Stimulated activated CD4-positive, alpha-beta T cell treated with anti-CD3 and anti-CD28 coated beads, Interleukin-1b, Interleukin-23, amount 100 ng/mL, for 24 hours (primary cell): ENCODE results near the gene AKAP13.

ENCODE experiments used
- DNase-seq, 4 experiments: peaks; one replicate each; pipeline ENCODE4 v3.0.0-alpha.2; 2020; ENCODE audit warnings: low read depth in 4 of 4, low spot score in 1 of 4

The AKAP13 gene

DNA sequence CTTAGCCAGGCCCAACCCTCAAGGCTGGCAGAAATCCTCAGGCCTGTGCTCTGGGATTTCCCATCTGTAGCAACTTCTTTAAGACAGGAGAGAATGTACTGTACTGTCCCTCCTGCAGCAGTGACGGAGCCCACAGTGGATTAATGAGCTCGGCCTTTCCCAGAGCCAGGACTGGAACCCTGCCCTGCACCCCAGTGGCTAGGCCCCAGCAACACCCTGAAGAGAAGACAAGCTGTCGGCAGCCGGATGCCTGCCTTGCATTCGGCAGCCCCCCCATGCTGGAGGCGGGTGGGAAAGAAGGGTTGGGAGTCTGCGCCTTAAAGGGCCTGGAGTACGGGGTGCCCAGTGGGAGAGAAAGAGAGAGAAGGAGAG is 382.3 kb downstream of the AKAP13 start:
- no peak for DNase-seq

DNA sequence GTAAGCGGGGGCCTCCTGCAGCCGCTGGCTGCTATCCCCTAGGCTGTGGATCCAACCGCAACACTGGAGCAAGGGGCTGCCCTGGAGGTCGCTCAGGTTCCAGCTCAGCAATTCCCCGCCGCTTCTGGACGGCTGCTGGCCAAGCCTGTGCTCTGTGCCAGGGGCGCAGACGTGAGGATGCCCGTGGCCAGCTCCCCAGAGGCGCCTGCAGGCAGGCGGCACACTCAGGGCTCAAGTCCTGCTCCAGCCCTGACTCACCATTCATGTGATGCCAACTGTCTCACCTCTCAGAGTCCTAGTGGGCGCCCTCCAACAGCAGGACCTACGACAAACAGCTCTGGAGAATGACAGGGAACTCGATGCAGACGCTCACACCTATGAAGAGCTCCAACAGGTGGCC is 382.8 kb downstream of the AKAP13 start:
- DNase-seq, result no peak

DNA sequence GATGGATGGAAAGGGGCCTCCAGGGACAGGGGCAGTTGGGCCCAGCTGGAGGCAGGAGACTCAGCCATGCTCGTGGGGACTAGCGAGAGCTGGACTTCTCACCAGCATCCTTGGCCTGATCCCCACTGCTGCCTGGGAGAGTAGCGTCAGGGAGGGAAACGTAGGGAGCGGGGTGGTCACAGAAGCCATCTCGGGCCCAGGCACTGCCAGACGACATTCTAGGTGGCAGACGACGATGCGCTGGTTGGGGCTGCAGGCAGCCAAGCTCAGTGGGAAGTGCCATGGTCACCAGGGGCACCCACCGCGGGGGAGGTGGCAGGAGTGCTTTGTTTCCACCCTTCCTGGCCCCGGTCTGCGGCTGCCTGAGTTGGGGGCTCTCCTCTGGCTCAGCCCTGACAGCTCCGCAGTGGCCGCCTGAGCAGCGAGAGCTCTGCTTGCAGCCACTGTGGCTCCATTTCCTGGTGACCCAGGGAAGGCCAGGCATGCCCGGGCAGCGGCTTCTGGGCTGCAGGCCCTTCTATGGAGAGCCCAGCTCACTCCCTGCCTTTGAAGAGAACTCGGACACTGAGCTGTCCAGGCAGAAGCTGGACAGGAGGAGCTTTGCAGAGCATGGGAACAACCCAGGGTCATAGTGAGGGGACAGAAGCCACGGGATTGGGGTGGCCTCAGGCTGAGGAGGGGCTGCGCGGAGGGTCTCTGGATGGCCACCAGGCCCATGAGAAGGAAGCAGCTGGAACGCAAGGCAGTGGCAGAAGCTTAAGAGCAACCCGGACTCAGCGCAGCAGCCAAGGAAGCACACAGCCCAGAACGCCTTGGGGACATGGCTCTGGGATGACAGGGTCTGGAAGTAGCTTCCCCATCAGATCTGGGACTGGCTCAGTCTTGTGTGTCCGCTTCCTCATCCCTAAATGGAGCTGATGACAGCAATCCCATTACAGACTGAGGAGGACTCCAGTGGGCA is 383.6 kb downstream of the AKAP13 start:
- DNase-seq, result no peak

DNA sequence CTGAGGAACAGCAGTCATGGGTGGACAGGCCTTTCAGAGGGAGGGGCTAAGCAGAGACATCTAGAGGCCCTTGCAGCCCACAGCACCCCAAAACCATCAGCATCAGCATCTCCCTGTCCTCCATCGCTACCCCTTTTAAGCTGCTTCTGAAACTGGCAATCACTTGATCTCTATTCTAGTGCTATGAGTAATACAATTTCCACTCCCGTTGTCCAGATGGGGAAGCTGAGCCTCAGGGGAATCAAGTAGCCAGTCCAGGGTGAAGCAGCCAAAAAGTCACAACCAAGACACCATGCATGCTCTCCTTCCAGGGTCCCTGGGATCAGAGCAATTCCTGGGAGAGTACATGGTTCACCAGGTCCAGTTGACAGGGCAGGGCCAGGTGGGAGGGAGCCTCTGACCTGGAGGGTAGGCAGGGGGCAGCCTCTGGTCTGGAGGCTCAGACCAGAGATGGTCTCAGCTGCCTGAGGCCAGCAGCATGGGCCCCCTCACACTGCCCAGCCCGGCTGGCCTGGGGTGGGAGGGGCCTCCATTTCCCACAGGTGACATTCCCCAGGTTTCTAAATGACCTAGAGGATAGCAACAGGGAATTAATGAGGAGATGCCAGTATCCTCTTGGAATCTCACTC is 384.4 kb downstream of the AKAP13 start:
- DNase-seq, result no peak

DNA sequence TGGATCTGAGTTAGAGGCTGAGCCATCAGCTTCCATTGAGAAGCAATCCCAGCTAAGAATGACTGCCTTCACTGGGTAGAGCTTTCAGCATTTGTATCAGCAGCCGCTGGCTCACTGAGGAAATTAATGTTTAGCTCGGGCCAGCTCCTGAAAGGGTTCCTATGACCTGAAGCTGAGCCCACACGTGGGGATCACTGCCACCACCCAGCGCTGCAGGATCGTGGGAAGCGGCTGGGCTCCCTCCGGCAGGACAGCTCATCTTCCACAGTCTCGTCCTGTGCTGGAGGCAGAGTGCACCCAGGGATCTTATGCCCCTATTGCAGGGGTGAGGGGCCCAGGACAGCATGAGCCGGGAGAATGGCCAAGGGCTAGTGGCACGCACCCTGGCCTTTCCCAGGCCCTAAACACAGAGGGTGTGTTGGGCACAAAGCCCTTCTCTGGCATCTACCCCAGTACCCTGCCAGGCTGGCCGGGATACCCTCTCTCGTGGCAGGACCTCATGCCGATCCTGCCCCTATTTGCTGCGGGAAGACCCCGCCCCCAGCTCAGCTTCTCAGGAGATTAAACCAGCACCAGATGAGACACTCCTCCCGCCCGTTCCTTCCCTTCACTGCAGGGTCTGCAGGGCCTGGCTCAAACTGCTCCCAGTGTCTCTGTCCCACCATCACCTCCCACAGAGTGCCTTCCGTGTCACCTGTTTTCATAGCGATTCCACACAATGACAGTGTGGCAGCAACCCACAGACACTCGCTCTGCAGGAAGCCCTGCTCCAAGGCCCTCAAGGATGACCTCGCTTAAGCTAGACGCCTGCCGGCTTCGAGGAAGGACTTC is 385.8 kb downstream of the AKAP13 start:
- DNase-seq, result no peak

DNA sequence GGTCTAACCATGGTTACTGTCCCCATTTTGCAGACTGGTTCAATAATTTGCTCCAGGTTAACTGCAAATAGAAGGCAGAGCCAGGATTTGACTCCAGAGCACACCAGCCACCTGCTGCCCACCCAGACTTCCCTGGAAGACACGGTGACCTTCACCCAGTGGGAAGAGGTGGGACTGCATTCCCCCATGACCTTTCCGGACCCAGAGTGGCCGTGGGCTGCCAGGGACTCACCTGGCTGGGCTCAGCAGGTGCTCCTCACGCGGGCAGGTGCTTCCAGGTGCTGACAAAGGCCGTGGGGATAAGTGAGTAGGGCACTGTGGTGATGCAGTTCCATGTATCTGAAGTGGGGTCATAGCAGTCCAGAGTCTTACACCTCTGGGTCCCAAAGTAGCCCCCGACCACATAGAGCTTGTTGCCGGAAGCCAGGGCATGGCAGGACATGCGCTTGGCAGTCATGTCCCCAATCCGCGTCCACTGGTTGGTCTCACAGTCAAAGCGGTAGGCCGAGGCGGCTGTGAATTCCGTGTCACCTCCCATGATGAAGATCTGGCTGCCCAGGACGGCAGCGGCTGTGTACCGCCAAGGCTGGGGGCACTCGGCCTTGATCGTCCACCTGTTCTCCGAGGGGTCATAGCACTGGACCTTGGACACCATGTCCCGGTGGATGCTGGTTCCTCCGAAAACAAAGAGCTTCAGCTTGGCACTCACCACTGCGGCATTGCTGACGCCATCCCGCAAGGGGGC is 387.6 kb downstream of the AKAP13 start:
- DNase-seq, result no peak

DNA sequence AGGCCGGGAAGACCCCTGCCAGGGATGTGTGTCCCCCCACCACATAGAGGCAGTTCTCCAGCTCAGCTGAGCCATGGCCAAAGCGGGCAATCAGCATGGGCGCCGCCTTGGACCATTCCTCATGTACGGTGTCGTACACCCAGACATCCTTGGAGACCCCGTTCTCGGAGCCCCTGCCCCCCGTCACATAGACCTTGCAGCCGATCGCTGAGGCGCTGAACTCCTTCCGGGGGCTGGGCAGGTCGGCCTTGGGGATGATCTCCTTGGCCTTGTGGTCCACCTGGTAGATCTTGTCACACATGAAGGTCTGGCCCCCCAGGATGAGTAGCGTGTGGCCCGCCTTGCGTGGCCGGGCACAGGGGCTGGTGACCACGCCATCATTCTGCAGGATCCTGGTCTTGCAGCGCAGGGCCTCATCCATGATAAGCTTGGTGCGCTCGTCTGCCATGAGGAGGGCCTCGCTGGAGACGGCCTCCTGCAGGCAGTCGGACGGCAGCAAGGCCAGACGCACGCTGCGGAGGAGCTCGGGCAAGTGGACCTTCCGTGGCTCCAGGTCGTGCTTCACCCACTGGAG is 388.3 kb downstream of the AKAP13 start:
- DNase-seq, result no peak

DNA sequence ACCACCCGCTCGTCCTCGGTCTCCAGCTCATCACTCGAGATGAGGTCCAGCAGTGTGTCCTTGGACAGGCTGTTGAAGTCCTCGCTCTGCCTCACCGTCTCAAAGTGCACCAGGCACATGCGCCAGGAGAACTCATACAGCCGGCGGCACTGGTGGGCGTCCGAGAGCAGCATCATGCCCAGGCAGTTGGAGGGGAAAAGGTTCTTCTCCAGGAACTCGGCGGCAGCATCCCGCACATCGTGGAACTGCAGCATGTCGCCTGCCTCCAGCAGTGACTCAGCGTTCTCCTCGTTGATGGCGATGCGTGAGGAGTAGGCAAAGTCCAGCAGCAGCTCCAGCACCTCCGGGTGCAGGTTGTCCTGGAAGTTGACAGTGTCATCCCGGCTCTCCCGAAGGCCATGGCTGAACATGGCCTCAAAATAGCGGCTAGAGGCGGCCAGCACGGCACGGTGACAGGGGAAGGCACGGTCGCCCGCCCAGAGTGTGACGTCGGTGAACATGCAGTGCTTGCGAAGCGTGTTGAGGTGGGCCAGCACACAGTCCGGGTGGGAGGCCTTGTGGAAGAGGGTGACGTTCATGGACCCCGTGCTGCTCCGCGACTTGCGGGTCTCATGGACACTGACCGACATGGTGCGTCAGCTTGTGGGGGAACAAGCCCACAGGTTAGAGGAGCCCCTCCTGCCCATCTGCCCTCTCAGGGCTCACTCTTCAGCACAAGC is 388.9 kb downstream of the AKAP13 start:
- DNase-seq, result no peak

DNA sequence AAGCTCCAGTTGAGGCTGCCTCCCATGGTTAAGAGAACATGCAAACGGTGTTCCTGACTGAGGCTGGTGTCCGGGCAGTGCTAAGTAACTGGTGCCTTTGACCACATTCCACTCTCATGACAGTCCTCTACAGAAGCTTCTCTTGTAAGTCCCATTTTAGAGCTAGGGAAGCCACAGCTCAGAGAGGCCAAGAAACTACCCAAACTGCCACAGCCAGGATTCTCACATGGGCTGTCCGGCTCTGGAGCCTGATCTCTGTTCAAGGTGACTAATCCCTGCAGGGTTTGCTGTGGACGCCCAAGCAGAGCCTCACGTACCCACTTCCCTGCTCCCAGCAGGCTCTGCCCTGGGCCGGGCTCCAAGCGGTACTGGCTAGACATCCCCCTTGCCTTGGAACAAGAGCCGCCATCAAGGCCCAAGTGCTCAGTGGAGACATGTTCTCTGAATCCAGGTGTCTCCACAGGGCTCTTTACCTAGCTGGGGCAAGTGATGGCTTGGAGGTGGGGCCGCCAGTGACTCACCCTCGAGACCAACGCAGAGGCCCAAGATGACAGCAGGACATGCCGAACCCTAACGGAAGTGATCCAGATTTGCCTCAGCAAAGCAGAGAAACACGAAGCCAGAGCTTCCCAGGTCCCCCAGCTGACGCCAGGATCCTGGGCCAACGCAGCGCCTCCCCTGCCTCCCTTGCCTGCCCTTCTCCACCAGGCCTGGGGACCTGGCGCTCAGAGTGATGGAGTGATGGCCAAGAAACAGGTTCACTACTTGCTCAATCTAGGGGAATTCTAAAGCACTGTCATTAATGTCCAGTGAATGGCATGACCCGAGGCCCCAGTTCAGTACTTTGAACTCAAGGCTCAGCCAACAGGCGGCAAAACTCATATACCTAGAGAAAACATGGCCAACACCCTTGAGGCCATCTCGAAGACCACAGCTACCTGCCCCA is 390.0 kb downstream of the AKAP13 start:
- DNase-seq, result no peak

DNA sequence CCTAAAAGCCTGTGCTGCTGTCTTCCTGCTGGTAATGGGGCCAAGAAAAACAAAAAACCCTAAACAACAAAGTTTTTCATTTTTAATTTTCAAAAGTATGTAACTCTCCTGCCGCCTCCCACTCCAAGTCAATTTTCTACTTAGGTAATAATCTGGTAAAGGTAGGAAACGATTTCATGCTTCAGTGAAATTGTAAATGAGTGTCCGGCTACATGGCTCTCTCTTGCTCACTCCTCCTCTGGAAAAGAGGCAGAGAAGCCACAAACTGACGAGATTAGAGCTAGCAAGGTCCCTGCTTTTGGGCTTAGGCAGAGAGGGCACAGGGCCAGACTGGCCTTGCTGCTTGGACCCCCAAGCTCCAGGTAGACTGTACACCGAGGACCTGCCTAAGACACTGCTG is 390.9 kb downstream of the AKAP13 start:
- no peak for DNase-seq

DNA sequence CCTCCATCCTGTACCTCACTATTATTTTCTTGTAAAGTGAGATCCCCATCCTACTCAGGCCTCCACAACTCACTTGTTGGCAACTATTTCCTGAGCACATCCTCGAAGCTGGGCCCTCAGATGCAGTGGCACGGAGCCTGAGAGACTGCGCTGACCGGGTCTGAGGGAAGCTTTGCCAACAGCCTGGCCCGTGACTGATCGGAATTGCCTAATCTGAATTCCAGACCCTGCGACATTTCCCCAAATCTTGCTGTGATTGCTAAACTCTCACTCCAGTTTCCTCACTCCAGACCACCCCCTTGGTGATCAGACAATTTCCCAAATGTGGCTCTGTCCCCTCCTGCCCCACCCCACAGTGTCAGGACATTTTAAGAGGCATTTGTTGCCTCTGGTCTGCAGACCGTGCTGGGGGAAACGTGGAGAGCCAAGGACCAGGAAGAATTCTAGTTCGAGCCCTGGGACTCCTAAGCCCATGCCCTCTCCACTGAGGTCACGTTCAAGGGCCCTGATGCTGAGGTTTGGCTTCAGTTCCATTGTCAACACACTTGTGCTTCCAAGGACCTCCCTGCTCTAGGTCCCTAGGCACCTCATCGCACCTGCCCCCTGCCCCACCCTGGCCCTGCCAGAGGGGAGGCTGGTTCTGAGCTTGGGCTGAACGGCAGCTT is 391.5 kb downstream of the AKAP13 start:
- no peak for DNase-seq

DNA sequence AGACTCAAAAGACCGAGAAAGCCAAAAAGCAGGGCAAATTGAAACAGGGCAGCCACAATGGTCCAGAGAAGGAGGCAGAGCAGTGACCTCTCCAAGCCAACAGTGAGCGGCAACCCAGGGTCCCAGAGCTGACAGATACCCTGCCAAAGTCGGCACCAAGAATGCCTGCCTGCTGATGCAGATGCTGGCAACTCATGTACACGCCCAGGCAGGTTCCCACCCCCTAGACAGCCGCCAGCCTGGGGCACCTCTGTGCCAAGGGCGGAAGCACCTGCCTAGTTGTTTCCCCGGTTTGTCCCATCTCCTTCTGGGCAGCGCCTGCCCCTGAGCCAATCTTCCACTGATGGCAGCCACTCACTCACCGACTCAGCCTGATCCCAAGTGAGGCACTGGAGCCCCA is 392.3 kb downstream of the AKAP13 start:
- no peak for DNase-seq

DNA sequence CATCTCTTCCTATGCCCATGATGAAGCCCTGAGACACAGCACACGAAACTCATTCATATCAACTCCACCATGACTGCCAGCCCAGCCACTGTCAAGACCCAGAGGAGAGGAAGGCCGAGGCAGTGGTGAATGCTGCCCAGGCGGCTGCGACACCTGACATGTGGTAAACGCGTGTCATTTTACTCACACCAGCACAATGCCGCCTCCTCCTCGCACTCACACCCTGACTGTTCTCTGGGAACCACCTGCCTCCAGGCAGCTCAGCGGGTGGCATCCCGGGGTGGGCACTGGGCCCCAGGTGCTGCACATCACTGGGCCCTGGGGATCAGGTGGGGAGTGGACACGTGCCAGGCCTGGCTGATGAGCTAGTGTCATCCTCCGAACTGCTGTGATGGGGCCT is 392.8 kb downstream of the AKAP13 start:
- no peak for DNase-seq

DNA sequence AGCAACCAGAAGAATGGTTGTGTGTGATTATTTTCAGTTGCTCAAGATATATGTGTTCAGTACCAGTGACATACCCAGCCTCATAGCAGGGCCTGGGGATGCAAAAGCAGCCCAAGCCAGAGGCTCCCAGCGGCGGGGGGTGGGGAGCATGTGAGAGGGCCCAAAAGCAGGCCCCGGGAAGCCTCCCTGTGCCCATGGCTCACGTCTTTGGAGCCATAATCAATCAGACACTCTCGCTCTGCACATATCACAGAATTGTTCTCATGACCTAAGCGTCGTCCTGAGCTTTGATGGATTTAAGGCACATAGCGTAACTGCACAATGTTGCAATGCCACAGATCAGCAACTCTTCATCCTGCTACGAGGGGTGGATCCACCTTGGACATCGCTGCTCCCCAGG is 393.6 kb downstream of the AKAP13 start:
- no peak for DNase-seq

DNA sequence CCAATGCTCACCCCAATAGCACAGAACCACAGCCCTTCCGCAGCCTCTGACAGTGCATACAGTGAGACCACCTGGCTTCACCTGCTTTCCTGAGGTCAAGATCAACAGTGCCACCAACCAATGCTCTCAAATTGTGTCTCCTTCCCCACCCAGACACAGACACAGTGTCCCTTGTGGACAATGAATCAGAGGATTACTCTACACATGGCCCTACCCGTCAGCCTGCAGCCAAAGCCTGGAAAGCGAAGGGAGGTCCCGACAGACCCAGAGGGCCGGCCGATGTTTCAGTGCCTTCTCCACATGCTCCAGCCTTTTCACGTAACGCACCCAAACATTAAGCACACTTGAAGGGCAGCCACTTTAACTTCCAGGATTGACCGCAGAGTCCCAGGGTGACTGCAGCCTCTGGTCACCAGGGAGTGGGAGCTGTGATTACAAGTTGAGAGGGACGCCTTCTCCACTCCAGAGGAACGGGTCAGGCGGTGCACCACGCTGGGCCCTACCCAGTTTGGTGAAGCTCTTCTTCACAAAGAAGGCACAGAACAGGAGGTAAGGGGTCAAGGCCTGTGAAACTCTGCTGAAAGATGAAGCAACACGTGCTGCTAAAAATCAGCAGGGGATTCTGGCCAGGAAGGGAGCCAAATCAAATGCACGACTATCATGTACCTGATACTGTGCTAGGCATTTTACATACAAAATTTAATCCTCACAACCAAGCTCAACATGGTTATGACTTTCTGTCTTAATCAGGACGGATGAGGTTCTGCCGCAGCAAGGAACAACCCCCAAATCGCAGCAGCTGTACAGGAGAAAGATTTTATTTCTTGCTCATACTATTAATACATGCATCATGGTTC is 397.1 kb downstream of the AKAP13 start:
- no peak for DNase-seq

DNA sequence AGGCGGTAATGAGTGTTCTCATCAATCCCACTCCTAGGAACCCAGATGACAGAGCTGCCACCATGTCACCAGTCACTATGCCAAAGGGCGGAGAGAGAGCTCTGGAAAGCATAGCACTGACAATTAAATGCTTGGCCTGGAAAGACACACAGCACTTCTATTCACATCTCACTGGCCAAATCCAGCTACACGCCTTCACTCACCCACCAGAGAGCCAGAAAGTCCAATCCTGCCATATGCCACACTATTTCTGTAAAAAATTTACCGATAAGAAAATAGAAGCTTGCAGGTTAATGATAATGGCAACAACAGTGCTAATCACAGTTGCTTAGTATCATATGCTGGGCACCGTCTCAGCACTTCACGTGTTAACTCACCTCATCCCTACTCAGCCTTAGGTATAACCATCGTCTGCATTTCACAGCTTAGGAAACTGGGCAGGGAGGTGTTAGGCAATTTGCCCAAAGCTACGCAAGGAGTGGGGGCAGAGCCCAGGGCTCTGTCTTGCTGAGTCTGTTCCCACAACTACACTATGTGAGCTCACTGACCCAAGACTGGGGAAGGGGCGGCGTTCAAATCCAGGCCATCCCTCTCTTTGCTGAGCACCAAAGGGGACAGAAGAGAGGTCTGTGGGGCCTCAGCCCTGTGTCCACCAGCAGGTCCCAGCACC is 397.8 kb downstream of the AKAP13 start:
- no peak for DNase-seq

DNA sequence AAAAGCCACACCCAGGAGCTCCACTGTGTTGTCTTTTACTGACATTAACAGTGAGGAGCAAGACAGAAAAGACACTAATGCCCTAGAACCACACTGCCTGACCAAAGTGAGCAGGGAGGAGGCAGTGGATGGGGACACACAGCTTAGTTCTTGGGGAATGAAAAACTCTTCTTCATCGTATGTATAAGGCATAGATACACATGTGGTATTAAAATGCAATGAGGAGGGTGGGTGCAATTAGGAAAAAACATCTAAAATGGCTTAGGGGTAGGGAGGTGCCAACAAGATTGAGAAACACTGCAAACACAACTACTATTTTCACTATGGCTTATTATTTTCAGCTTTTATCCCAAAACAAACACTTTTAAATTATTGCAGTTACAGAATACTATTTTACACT is 398.8 kb downstream of the AKAP13 start:
- no peak for DNase-seq
